PC-3 (cell line): ENCODE data around the gene CDK5RAP2. TPM values are rescaled to one million over a fixed set of nuclear protein-coding genes. Genes with fewer than 3 reads are reported as not detected.
A peak's percentile ranks its signal among the peaks of the same experiment; 100 is the strongest.

Experiments used
- ATAC-seq: fragments of 200-7000 bp; cut with Tn5 transposase; 2 replicates; pipeline ENCODE4 v1.9.1; 2020; ENCODE audit warnings: mild to moderate bottlenecking, moderate library complexity
- BruUV-seq: library from RNA; stranded (reverse); fragments of 400-500 nt; replicated peaks from 2 replicates; lab custom pipeline; 2021; lab: Mats Ljungman, UMichigan
- CTCF ChIA-PET: fragments of 300-600 bp; sonication (Branson Sonifier 250); formaldehyde crosslinking; loops from one replicate; lab custom pipeline; 2022; ENCODE audit warnings: antibody characterized with exemption; lab: Charles Lee
- POLR2A ChIA-PET: fragments of 300-600 bp; sonication (Branson Sonifier 250); formaldehyde crosslinking; loops from one replicate; lab custom pipeline; 2022; ENCODE audit warnings: antibody characterized with exemption; ENCODE audit not compliant: unreplicated experiment; lab: Charles Lee
- DNase-seq: peaks from one replicate; pipeline ENCODE4 v3.0.0-alpha.2; 2015
- H2AFZ ChIP-seq: fragments of 300-600 bp; sonication (generic); 2 replicates; pipeline ENCODE4 v1.6.0; 2016; ENCODE audit warnings: antibody characterized with exemption, low read length
- H3F3A ChIP-seq: fragments of 300-600 bp; sonication (generic); one replicate; pipeline ENCODE4 v1.6.0; 2017; ENCODE audit warnings: antibody characterized with exemption, low read length, control low read depth, mild to moderate bottlenecking; ENCODE audit not compliant: unreplicated experiment
- H3K27ac ChIP-seq: fragments of 300-600 bp; sonication (generic); 2 replicates; pipeline ENCODE4 v1.5.1; 2016; ENCODE audit warnings: mild to moderate bottlenecking, low read length
- H3K27me3 ChIP-seq: fragments of 300-600 bp; sonication (generic); 2 replicates; pipeline ENCODE4 v1.6.1; 2016; ENCODE audit warnings: low read length, mixed read lengths
- H3K36me3 ChIP-seq: fragments of 300-600 bp; sonication (generic); 2 replicates; pipeline ENCODE4 v1.6.1; 2016; ENCODE audit warnings: low read depth, mixed run types, low read length, mixed read lengths
- H3K4me1 ChIP-seq: fragments of 300-600 bp; sonication (generic); 2 replicates; pipeline ENCODE4 v1.5.1; 2016; ENCODE audit warnings: low read length; ENCODE audit not compliant: insufficient read depth
- H3K4me2 ChIP-seq: fragments of 300-600 bp; sonication (generic); 2 replicates; pipeline ENCODE4 v1.6.0; 2016; ENCODE audit warnings: low read length
- H3K4me3 ChIP-seq: fragments of 300-600 bp; sonication (generic); 2 replicates; pipeline ENCODE4 v1.5.1; 2016; ENCODE audit warnings: mild to moderate bottlenecking, low read length, mixed read lengths
- H3K79me2 ChIP-seq: fragments of 300-600 bp; sonication (generic); 2 replicates; pipeline ENCODE4 v1.6.1; 2017; ENCODE audit warnings: low read length, mixed read lengths
- H3K9ac ChIP-seq: fragments of 300-600 bp; sonication (generic); 2 replicates; pipeline ENCODE4 v1.6.0; 2016; ENCODE audit warnings: mild to moderate bottlenecking, low read length
- H3K9me2 ChIP-seq: fragments of 300-600 bp; sonication (generic); replicated peaks from 2 replicates; pipeline ENCODE4 v1.6.1; 2016; ENCODE audit warnings: mixed run types, low read length, mixed read lengths
- H3K9me3 ChIP-seq: fragments of 300-600 bp; sonication (generic); 2 replicates; pipeline ENCODE4 v1.6.1; 2016; ENCODE audit warnings: low read length, mixed read lengths
- H4K20me1 ChIP-seq: fragments of 300-600 bp; sonication (generic); 2 replicates; pipeline ENCODE4 v1.6.1; 2016; ENCODE audit warnings: low read length, mixed read lengths
- EZH2 ChIP-seq: fragments of 300-600 bp; sonication (generic); IDR thresholded peaks from one replicate; pipeline ENCODE4 v1.6.1; 2017; ENCODE audit warnings: antibody characterized with exemption, mild to moderate bottlenecking, low read length; ENCODE audit not compliant: unreplicated experiment
- EZH2phosphoT487 ChIP-seq: fragments of 300-600 bp; sonication (generic); IDR thresholded peaks from 2 replicates; pipeline ENCODE4 v1.6.1; 2018; ENCODE audit warnings: mild to moderate bottlenecking, antibody characterized with exemption, low read length, borderline replicate concordance
- intact Hi-C: fragments of 100-400 bp; cut with micrococcal nuclease; formaldehyde crosslinking; loops from 2 replicates; pipeline ENCODE4 v1.9.0; 2023
- total RNA-seq: library from RNA; depleted of rRNA; stranded (reverse); fragments of >200 nt; gene quantifications from 2 replicates; pipeline ENCODE4 v1.2.3, GENCODE V29; 2014
- TF ChIP-seq, protein P1 (sequence below): fragments of 300-600 bp; sonication (generic); conservative IDR thresholded peaks from 2 replicates; pipeline ENCODE4 v1.5.1; 2017; ENCODE audit warnings: antibody characterized with exemption, low read depth, mild to moderate bottlenecking, low read length

CDK5RAP2 gene
- total RNA-seq, 1 experiment from 2014 or later: 37.4 TPM

DNA sequence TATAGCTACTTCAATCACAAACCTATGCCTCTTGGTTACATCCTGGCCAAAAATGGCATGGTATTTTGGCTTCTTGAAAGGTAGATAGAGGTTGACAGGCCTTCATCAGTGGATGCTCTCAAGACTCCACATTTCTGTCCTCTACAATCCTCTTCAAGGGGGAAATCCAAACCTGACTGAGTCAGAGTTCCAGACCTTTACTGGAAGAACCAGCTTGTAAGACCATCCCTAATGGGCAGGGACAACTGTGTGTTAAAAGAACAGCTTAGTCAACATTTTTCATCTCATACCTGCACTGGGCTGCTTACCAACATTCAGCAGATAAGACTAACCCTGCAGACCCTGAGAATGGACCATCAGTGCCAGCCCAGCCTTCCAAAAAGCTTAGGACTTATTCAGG, 155.7 kb downstream of the CDK5RAP2 start:
- POLR2A ChIA-PET: no interaction called here
- CTCF ChIA-PET: no interaction called here
- peak; percentile 40 for DNase-seq
- Histone ChIP-seq H3K9ac (no peak overlapping the region), H4K20me1 (no peaks in the 10 kb centered on the region), H3K9me2 (no peaks in the 10 kb centered on the region), H3K27ac (no peak overlapping the region), H3K9me3 (no peaks in the 10 kb centered on the region), H3F3A (no peaks in the 10 kb centered on the region), H3K36me3 (peaks cover 3% of the 10 kb centered on the region), H2AFZ (no peak overlapping the region), H3K4me2 (no peak overlapping the region), H3K79me2 (no peaks in the 10 kb centered on the region), H3K4me3 (no peak overlapping the region), H3K4me1 (no peaks in the 10 kb centered on the region), H3K27me3 (no peaks in the 10 kb centered on the region)
- no TSS peak for BruUV-seq
- intact Hi-C loops: no loop called here
- TF ChIP-seq EZH2phosphoT487: no peak
- TF ChIP-seq, protein P1, sequence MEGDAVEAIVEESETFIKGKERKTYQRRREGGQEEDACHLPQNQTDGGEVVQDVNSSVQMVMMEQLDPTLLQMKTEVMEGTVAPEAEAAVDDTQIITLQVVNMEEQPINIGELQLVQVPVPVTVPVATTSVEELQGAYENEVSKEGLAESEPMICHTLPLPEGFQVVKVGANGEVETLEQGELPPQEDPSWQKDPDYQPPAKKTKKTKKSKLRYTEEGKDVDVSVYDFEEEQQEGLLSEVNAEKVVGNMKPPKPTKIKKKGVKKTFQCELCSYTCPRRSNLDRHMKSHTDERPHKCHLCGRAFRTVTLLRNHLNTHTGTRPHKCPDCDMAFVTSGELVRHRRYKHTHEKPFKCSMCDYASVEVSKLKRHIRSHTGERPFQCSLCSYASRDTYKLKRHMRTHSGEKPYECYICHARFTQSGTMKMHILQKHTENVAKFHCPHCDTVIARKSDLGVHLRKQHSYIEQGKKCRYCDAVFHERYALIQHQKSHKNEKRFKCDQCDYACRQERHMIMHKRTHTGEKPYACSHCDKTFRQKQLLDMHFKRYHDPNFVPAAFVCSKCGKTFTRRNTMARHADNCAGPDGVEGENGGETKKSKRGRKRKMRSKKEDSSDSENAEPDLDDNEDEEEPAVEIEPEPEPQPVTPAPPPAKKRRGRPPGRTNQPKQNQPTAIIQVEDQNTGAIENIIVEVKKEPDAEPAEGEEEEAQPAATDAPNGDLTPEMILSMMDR: no peak
- TF ChIP-seq EZH2: no peak
- no peak for ATAC-seq

DNA sequence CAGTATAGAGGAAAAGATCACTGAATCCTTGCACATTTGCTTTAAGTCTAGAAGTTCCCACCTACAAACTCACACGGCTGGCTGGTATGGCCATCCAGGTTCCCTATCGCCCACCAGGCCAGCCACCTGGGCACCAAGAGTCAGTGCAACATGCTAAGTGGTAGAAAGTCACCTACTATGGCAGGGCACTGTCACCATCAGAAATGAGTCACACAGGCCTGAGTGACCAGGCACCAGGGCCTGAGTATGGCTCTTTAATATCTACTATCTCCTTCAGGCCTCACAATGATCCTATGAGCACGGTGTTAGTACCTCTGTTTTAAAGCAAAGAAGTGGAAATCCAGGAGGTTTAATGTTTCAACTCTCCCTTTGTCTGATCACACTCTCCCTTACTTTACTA, 156.2 kb downstream of the CDK5RAP2 start:
- ATAC-seq: no peak

DNA sequence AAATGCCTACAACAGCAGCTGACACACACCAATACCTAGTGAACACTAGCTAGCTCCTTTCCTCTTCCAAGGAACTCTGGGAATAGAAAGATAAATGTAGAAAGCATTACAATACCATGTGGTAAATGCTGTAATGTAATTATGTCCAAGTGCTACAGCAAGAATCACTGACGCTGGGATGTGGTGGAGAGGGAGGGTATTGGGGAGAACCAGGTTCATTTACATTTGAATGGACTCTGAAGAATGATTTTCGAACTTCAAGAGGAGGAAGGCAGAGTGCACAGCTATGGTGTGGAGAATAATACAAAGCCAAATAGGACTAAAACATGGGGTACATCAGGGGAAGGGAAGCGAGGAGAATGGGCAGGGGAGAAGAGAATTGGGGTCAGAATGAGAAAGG, 158.0 kb downstream of the CDK5RAP2 start:
- Histone ChIP-seq H2AFZ (no peak overlapping the region), H3K4me1 (no peaks in the 10 kb centered on the region), H3K36me3 (peaks cover 3% of the 10 kb centered on the region), H3K27ac (no peak overlapping the region), H3F3A (no peaks in the 10 kb centered on the region), H3K4me3 (no peak overlapping the region), H3K4me2 (no peak overlapping the region), H3K27me3 (no peaks in the 10 kb centered on the region), H3K9ac (no peak overlapping the region), H3K9me2 (no peaks in the 10 kb centered on the region), H4K20me1 (no peaks in the 10 kb centered on the region), H3K79me2 (no peaks in the 10 kb centered on the region), H3K9me3 (no peaks in the 10 kb centered on the region)
- DNase-seq: no peak
- intact Hi-C loops: no loop called here
- ChIA-PET POLR2A (interaction anchor here (0.7 kb wide), 1 partner anchor 11 kb away, joined by 4 read pairs; no protein-coding TSS in a partner anchor), CTCF (no interaction called here)
- BruUV-seq: no TSS peak
- ATAC-seq: no peak
- TF ChIP-seq, protein P1: no peak
- no peak for TF ChIP-seq EZH2
- TF ChIP-seq EZH2phosphoT487: no peak

More for the DNA sequence above, 156.2 kb downstream of the CDK5RAP2 start:
- Histone ChIP-seq H3K27me3 (no peaks in the 10 kb centered on the region), H3K79me2 (no peaks in the 10 kb centered on the region), H3K4me1 (no peaks in the 10 kb centered on the region), H3K36me3 (peaks cover 3% of the 10 kb centered on the region), H3K9me3 (no peaks in the 10 kb centered on the region), H3K4me3 (no peak overlapping the region), H3K9ac (no peak overlapping the region), H2AFZ (no peak overlapping the region), H4K20me1 (no peaks in the 10 kb centered on the region), H3K4me2 (no peak overlapping the region), H3K9me2 (no peaks in the 10 kb centered on the region), H3K27ac (no peak overlapping the region), H3F3A (no peaks in the 10 kb centered on the region)
- BruUV-seq: no TSS peak
- CTCF ChIA-PET: no interaction called here
- POLR2A ChIA-PET: no interaction called here
- TF ChIP-seq, protein P1: no peak
- no peak for TF ChIP-seq EZH2phosphoT487
- TF ChIP-seq EZH2: no peak
- DNase-seq: no peak
- intact Hi-C loops: no loop called here
